T follicular helper cell (primary cell): ENCODE results near the gene PADI2.

Source experiments
- DNase-seq: peaks from one replicate; pipeline ENCODE4 v3.0.0-alpha.2; 2020; ENCODE audit warnings: low read depth

The PADI2 gene

DNA sequence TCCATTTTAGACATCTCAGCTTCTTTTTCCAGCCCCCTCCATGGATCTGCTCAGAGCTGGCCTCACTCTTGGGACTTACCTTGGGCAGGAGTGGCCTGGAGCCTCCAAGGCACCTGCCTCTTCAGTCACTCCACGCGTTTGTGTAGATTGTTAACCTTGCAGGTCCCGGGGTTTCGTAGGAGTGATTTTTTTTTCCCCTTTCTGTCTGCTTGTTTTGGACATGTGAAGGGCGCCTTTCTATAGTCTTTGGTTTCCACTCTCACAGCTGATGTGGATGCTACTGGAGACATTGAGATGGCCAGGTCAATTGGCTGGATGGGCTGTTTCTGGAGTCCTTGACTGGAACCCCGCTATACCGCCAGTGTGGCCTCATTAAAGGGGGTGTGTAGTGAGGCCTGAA lies 63.5 kb downstream of the PADI2 start:
- DNase-seq = no peak

DNA sequence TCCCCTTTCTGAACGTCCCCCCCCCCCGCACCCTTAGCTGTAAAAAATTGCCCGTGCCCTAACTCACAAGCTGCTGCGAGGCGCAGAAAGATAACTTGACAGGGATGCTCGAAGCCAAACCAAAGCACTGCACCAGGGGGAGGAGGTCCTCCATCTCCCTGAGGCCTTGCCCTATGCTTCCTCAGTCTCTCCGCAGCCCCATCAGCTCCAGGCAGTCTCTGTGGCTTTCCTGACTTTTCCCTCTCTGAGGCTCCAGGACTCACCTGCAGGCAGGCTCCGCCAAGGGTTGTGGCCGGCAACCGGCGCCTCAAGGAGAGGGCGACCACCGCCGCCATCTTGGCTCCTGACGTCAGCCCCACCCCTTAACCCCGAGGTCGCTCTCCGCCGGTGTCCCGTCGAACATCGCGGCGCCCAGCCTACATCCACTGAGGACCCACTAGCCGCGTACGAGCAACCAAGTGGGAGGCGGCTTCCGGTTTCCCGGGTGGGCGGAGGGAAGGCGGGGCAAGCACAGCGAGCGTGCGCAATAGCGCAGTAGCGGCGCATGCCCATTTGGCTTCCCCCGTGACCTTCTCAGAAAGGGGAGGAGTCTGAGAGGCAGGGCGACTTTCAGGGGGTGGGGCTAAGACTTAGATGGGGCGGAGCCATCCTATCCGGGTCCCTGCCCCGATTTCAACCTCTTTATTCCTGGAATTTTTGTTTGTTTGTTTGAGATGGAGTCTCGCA lies 65.4 kb downstream of the PADI2 start, which contains the start of gene SDHB:
SDHB (minus strand) TSS at position 348 of the 726 bp plus-strand sequence; CDS start at position 335, 13 bp downstream.
- peak; percentile 98 for DNase-seq

DNA sequence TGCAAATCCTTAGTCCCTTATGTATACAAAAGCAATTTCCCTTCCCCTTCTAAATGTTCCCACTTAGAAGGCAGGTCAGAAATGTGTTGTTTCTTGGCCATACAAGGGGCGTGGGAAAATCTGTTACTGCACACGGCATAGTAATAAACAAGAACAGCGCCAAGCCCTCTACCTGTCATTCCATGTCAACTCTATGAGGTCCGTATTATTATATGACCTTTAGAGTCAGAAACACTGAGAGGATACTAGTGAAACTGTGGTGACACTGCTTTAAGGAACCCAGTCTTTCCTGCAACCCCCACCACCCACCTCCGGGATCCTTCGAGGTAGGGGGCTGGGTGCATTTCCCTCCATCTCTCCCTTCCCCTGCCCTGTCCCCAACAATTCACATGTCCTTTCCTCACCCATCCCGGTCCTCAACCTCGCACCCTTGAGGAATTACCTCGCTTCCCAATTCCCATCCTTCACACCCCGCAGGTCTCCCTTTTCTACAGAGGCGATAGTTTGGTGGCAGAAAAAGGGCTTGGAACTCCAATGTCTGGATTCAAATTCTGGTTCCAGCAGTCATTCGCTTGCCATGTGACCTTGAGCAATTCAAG lies 66.1 kb downstream of the PADI2 start:
- DNase-seq = no peak

DNA sequence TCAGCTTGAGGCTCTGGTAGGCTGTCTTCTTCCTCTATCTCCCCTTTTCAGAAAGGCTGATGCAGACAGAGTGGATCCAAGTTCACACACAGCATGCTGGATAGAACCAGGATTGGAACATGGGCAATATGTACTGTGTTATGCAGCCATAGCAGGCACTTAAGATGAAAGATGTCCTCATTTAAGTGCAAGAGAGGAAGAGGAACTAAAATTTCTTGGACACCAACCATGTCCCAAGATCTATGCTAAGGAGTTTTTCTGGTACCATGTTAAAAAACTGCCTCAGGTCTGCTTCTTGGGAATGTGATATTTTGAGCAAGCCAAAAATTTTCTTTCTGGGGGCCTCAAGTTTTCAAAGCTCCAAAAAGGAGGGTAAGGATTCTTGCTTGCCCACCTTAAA lies 66.6 kb downstream of the PADI2 start:
- DNase-seq = no peak

DNA sequence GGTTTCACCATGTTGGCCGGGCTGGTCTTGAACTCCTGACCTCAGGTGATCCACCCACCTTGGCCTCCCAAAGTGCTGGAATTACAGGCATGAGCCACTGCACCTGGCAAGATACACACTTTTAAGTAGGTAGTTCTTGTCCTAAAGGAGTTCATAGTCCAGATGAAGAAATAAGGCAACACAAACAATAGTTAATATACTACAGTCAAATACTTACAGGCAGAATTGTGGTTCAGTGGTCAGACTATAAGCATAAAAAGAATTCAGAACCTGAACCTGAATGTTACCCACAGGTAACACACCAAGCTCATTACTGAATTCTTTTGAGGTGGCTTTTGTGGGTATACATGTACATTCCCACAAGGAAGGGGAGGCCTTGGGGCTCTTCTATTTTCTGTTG lies 67.2 kb downstream of the PADI2 start:
- DNase-seq = no peak

DNA sequence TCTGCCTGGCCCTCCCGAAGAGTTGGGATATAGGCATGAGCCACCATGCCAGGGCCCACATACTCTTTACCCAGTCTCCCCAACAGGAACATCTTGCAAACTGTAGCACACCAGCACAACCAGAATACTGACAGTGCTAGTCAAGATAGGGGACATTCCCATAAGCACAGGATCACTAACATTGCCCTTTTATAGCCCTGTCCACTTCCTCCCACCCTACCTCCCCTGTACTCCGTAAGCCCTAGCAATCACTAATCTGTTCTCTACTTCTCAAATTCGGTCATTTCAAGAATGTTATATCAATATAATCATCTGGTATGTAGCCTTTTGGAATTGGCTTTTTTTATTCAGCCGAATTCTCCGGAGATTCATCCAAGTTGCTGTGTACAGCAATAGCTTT lies 71.3 kb downstream of the PADI2 start:
- no peak for DNase-seq

DNA sequence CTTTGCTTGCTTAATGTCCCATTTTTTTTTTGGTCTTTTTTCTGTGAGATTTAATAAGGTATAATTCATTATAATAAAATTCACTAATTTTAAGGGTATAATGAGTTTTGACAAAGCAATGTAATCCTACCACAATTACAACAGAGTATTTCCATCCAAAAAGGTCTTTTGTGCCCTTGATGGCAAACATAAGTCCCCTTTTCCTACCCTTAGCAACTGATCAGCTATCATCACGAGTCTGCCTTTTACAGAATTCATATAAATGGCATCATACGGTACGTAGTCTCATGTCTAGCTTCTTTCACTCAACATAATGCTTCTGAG lies 73.0 kb downstream of the PADI2 start:
- no peak for DNase-seq

DNA sequence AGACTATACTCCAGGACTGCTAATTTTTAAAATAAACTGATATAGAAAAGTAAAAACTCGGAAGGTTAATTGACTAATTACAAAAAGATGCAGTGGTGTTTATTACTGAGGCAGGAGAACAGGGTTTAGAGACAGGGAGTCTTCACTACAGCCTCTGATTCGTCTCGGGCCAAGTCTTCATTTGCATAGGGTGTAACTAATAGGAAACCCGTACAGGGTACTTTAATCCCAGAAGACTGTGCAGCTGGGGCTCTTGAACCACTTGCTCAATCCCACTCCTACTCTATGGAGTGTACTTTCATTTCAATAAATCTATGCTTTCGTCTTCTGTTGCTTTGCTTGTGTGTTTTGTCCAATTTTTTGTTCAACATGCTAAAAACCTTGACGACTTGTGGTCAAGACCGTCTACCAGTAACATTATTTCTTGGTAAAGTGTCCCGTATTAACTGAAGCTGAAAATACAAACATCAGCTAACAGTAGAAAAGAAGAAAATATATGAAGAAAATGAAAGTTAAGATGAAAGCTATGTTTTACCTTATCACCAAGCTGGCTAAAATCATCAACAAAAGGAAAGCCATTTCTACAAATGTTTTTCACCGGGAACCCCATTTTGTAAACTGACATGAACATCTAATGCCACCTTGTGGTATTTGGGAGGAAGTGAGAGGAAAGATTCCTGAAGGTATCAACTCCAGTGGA lies 73.5 kb downstream of the PADI2 start:
- no peak for DNase-seq

DNA sequence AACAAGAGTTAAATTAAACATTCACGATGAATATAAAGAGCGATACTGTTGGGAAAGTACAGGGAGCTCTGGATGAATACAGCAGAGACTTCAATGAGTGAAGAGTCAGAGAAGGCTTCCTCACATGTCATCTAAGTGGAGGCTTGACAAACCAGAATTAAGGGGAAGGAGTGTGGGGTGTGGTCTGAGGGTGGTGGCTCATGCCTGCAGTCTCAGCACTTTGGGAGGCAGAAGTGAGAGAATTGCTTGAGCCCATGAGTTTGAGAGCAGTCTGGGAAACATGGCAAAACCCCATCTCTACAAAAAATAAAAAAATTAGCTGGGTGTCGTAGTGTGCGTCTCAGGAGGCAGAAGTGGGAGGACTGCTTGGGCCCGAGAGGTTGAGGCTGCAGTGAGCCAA lies 74.1 kb downstream of the PADI2 start:
- DNase-seq = no peak

DNA sequence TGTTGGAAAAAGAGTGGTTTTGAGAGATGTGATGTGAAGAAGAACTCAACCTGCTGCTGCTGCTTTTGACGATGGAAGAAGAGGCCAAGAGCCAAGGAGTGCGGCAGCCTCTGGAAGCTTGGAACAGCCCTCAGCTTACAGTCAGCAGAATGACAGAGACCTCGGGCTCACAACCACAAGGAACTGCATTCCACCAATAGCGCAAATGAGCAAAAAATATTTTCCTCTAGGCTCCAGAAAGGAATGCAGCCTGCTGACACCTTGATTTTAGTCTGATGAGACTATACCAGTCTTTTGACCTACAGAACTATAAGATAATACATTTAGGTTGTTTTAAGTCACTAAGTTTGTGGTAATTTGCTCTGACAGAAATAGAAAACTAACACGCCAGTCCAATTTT lies 75.6 kb downstream of the PADI2 start:
- no peak for DNase-seq

DNA sequence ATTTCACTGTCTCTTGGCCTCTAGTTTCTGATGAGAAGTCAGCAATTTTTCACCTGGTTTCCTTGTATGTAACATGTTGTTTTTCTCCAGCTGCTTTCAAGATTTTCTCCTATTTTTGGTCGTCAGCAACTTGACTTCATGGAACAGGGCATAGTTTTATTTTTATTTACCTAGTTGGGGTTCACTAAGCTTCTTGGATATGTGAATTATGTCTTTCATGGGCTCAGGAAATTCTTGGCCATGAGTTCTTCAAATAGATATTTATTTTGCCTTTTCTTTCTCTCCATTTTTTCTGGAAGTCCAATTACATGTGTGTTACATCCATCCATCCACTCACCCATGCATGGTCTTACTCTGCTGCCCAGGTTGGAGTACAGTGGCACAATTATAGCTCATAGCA lies 79.1 kb downstream of the PADI2 start:
- DNase-seq = no peak

DNA sequence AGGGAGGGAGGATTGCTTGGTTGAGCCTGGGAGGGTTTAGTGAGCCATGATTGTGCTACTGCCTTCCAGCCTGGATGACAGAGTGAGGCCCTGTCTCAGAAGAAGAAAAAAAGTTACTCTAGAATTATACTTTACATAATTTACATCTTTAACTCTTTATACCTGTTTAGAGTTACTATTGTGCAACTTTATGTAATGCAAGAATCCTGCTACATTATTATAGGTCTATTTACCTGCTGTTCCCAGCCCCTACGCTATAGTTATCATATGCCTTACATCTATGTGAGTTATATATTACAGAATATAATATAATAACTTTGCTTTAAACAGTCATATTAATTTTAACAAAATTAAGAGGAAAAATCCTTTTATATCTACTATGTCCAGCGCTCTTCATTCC lies 79.7 kb downstream of the PADI2 start:
- DNase-seq = no peak

DNA sequence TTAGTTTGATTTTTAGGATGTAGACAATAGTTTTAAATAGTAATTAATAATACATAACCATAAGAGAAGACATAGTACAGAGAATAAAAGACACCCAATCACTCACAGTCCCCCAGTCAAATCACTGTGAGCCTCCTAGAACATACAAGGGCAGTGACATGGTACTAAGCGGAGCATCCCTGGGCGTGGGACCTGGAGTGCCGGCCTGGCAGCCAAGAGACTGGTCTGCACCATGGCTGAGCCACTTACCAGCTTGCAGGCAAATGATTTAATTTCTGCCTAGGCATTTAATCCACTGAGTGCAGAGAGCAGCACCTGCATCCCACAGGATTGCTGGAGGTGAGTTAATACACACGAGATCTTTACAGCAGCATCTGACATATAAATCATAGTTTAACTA lies 85.8 kb downstream of the PADI2 start:
- DNase-seq = no peak

DNA sequence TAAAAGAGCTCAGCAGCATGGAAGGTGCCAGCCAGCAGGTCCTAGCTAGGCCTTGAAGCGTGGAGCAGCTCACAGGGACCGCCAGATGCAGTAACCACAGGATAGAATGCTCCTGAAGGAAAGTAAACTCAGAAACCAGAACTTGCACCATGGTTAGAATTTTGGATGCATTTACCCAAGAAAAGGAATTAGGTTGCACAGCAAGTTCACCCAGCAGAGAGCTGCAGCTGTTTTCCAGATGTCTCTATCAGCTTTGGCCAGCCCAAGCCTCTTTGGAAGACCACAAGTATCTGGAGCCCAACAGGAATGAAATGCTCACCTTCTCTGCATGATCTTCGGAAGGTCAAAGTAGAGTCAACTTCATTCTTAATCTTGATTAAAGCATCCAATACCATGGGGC lies 86.5 kb downstream of the PADI2 start:
- no peak for DNase-seq

DNA sequence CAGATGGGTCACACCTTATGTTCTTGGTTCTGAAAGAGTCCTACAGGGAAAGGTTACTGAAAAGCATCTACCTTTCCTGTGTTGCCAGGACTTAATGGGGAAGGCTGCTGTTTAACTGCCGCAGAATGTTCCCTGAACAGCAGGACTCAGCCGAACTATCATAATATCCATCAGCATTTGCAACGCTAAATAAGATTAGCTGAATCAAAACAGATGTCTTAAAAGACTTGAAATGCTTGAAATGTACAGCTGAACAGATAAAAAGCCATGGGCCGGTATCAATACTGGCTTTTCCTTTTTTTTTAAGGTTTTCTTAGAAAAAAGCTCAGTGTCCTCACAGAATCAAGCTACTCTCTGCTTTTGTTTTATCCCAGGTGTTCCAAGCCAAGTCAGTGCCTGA lies 87.8 kb downstream of the PADI2 start:
- DNase-seq = no peak

DNA sequence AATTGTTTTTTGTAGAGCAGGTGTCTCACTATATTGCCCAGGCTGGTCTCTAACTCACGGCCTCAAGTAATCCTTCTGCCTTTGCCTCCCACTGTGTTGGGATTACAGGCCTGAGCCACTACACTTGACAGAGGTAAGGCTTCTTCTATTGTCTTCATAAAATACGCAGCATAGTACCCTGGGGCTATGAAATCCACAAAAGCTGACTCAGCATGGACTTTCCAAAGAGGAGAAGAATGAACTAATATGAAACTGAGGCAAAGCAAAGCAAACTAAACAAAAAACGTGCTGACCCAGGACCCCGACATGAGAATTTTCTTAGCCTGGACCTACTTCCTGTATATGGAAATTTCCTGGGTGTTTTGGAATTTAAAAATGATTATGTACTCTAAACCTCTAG lies 89.0 kb downstream of the PADI2 start:
- DNase-seq = no peak

DNA sequence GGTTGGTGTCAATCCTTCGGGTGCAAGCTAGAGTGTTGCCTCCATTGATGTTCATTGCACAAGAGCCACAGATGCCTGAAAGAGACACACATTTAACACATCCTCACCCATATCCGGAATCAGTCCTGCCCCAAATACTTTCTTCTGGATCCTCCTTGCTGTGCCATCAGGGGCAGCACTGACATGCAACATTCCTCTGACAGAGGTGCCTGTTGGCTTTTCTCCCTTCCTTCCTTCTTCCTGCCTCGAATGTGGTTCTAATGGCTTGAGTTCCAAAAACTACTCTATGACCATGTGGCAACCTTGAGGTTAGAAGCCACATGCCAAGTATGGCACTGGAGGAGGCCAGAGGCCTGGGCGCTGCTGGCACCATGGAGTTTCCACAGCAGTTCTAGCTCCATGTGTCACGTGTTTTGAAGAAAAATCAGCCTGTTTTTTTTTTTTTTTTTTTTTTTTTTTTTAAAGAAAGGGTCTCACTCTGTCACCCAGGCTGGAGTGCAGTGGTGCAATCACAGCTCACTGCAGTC lies 90.5 kb downstream of the PADI2 start:
- DNase-seq = no peak

DNA sequence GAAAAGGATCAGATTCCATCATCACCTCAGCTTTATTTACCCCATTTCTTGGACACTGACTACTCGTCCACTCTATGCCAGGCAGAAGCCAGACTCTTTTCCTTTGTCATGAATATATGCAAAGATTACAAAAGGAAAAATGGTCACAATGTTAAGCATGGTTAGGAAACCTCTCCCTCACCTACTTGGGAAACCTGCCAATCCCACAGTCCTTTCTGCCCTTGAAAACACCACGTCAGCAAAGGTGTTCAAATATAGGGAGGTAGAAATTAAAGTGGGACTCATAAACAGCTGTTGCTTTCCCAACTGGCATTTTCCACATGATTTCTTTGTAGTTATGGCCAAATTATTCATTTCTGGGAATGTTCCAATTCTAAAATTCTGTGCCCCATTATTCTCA lies 91.4 kb downstream of the PADI2 start:
- DNase-seq = no peak

DNA sequence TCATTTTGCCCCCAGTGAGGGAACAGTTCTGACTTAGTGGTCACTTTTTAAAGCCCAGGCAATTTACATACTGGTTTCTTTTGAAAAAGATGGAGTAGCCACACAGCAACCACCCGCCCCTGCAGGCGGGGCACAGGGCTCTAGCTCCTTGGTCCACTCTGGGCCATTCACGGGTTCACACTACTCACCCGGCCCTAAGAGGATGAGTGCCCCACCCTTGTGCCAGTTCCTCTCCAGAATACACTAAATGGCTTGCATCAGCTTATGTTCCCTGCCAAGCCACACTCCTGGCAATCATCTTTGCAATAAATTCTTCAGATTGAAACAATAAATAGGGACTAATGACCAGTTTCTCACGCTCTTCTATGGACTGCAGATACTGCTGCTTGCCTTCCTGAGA lies 91.8 kb downstream of the PADI2 start:
- DNase-seq = no peak

DNA sequence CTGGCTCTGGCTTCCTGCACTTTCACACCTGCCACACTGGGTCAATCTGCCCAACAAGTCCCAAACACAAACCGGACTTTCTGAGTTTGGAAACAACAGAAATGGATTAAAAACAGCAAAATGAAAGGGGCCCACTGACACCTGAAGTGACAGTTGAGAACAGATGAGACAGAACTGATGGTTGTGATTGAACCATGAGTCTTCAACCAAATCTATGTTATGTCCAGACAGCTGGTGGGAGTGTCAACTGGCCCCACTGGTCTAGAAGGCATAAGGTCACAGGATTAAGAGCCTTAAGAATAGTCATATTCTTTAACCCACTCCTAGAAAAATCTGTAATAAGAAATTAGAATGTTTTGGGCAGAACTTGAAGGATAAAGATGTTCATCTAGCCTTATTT lies 94.5 kb downstream of the PADI2 start:
- DNase-seq = no peak

DNA sequence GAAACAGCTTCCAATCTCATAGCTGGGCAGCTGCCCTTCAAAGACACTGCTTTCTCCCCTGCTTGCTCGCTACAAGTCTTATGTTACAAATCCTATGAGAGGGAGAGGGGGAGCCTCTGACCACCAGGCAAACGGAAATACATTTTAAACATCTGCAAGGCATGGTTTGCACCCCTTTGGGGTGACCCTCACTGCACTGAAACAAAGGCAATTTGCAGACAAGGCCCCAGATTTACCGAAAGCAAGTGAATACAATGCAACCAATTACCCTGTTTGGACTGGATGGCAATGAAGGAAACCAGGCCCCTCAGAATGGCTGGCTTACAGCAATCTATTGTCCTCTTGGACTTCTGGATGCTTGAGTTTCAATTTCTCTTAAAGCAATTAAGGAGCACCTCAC lies 95.7 kb downstream of the PADI2 start:
- DNase-seq = no peak

DNA sequence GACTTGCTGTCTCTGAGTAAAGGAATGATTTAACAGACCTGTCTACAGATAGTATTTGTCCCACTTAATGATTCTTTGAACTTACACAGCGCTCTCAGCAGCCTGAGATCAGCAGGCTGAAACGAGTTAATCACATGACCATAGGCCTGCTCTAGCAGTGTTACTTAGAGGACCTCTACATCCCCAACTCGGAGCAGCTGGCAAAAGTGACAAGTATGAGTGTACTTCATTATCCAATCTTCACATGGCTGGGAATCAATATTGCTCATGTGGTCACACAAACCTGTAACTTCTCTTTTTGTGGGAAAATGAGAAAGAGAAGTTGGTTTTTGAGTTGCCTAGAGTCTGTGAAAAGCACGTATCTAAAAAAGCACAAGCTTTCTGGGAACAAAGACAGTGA lies 96.1 kb downstream of the PADI2 start:
- DNase-seq = no peak

DNA sequence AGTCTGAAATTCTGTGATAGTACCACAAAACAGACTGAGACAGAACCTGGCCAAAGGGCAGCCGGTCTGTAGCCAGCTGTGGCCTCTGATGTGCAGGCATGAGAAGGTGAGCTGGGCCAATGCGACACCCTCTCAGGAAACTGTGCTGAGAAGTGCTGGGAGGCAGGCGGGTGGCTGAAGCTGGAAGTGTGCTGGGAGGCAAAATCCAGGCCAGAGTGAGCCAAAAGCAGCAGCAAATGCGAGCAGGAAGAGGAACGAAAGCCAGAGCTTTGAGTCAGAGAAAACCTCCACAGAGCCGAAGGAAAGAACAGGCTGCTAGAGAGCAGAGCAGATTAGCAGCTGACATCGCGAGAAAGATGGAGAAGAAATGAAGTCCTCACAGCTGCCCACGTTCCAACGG lies 97.4 kb downstream of the PADI2 start:
- no peak for DNase-seq
